GM20431 (cell line): ENCODE data around the gene PRKCSH.
"Not testable (repeated sequence)": the region's sequence is repeated elsewhere in the genome, so short reads cannot be mapped to it uniquely, and the experiment has no call there.

Experiments
- in situ Hi-C: fragments of 300-500 bp; cut with MseI, MboI; formaldehyde crosslinking; loops from one replicate; pipeline ENCODE4 v1.15.0; 2020; ENCODE audit warnings: low sequenced_read_pairs; ENCODE audit not compliant: unreplicated experiment

The PRKCSH gene

GRCh38 chr19:11418549-11419506 lies 16.6 kb upstream of the PRKCSH start, which contains the start of gene RGL3:
RGL3 (minus strand) TSS chr19:11419314; CDS start chr19:11419278, 36 bp downstream.
- in situ Hi-C loops = no loop called here

- in situ Hi-C loops = no loop called here
These were observed 14.7 kb upstream of the PRKCSH start for GRCh38 chr19:11420429-11421370.

GRCh38 chr19:11421371-11422098 lies 13.9 kb upstream of the PRKCSH start:
- in situ Hi-C loops = no loop called here

GRCh38 chr19:11422163-11423065 lies 13.0 kb upstream of the PRKCSH start:
- in situ Hi-C loops = no loop called here

GRCh38 chr19:11423164-11423790 lies 12.2 kb upstream of the PRKCSH start:
- in situ Hi-C loops = no loop called here

- in situ Hi-C loops = no loop called here
These were observed 11.6 kb upstream of the PRKCSH start for GRCh38 chr19:11423791-11424181.

GRCh38 chr19:11425719-11426457 lies 9.5 kb upstream of the PRKCSH start:
- in situ Hi-C loops = no loop called here

- in situ Hi-C loops = no loop called here
These were observed 8.8 kb upstream of the PRKCSH start for GRCh38 chr19:11426656-11427055.

GRCh38 chr19:11433526-11433925 lies 1.9 kb upstream of the PRKCSH start:
- in situ Hi-C loops = not testable (repeated sequence)

- in situ Hi-C loops = no loop called here
These were observed 755 bp upstream of the PRKCSH start for GRCh38 chr19:11434703-11435056.

GRCh38 chr19:11435833-11436313 lies 438 bp downstream of the PRKCSH start:
- in situ Hi-C loops = no loop called here

GRCh38 chr19:11437955-11438354 lies 2.5 kb downstream of the PRKCSH start:
- in situ Hi-C loops = no loop called here

GRCh38 chr19:11444059-11444458 lies 8.6 kb downstream of the PRKCSH start:
- in situ Hi-C loops = no loop called here

GRCh38 chr19:11445141-11445540 lies 9.7 kb downstream of the PRKCSH start:
- in situ Hi-C loops = no loop called here

- in situ Hi-C loops = no loop called here
These were observed 10.8 kb downstream of the PRKCSH start for GRCh38 chr19:11446271-11446651.

- in situ Hi-C loops = no loop called here
These were observed 11.3 kb downstream of the PRKCSH start for GRCh38 chr19:11446652-11447301.
